Pericardium fibroblast (primary cell): ENCODE results near the gene FBF1. TPM values are rescaled to one million over a fixed set of nuclear protein-coding genes. Genes with fewer than 3 reads are reported as not detected.

Experiments
- total RNA-seq: library from RNA; depleted of rRNA; stranded (reverse); fragments of >200 nt; gene quantifications from 2 replicates; pipeline ENCODE4 v1.2.3, GENCODE V29; 2015

FBF1 gene, protein sequence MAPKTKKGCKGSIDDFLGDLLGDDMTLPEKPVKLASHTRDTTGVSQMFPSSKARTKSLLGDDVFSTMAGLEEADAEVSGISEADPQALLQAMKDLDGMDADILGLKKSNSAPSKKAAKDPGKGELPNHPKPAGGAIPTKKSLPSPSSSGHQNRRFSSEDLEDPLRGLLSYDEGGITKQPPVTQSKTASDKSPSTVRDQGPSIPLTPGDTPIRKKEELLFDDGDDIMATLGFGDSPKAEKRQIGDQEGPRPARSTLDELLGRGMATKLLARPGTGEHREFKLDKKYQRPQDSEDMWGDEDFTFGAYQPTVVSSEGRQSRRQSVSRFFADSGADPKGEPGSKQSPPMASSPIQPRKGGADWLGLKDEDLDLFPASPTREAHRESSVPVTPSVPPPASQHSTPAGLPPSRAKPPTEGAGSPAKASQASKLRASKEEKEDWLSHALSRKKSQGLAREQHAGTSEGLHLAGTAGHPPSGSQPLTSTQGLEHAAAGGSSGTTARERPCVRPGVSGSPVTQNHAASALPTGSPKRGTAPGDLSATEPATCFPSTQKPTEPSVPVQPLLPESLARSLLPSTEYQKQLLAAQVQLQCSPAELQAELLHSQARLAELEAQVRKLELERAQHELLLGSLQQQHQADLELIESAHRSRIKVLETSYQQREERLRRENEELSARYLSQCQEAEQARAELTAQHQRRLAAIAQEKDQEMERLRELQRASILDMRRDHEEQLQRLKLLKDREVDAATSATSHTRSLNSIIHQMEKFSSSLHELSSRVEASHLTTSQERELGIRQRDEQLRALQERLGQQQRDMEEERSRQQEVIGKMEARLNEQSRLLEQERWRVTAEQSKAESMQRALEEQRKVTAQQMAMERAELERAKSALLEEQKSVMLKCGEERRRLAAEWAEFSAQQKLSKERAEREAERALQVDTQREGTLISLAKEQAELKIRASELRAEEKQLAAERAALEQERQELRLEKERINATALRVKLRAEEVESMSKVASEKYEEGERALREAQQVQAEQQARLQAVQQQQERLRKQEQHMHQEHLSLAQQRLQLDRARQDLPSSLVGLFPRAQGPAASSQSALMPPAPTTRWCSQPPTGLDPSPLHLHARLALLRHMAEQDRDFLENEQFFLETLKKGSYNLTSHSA
- total RNA-seq, result 4.9 and 6.8 TPM in 2 replicates

DNA sequence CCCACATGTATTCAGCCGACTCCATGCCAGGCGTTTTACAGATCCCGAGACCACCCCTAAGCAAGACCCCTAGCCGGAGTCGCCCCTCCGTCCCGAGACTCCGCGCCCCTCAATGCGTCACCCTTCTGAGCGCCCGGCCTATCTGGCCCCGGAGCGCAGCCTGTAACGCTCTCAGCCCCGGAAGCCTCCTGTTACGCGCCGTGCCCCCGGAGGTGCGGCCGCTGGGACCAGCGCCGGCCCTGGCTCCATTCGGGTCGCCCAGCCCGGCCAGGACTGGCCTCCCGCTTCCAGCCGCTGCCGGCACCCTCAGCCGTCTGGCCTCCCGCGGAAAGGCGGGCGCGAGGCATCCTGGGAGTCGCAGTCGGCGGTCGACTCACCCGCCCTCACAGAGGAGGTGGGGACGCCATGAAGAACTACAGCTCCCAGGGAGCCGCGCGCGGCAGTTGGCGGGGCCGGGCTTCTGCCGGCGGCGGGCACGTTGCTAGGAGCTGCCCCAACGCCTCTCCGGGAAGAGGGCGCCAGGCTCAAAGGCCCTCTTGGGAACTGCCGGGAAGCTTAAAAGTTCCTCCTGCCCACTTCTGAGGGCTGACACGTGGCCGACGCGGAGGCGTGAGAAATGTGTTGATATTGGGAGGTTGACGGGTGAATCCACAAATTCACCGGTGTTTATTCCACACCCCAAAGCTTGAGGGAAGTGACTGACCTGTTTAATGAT is at the start of gene FBF1:
TSS of gene FBF1 (minus strand) at position 316 of the 715 bp plus-strand sequence. CDS start 2,893 bp downstream, outside the sequence.

DNA sequence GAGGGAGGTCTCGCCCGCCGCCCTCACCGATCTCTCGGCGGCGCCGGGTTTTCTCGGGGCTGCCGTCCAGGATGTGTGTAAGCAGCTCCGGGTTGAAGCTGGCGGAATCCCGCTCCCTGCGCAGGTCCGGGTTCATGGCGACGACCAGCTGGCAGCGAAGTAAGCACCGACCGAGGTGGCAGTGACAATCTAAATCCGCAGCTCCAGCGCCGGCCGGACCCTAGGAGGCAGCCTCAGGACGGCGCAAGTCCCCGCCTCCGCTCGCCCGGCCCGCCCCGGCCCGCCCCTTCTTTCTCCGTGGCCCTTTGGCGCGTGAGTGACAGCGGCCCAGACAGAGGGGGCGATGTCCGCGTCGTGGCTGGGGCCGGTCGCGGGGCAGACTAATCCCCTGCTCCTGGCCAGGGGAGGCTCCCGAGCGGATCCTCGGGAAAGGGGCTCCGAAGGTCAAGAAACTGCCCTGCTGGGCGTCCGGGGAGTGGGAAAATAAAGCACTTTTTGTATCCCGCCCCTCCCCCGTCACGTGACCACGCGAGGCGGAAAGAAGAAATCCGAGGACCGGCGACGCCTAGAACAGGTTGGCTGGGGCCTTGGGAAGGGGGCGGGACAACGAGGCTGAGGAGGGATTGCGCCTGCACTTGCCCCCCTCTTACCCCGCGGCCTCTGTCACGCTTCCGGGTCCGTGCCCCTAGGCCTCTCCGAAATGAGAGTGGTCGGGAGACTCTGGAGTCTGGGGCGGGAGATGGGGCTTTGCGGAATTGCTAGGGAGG is 38.3 kb upstream of the FBF1 start, which contains the start of the genes ACOX1 and TEN1:
TSS of gene ACOX1 (minus strand) at position 229 of the 767 bp plus-strand sequence. CDS start at position 136, 93 bp downstream.
TSS of gene TEN1 (plus strand) at position 303 of the 767 bp plus-strand sequence. CDS start 6,953 bp downstream, outside the sequence.

DNA sequence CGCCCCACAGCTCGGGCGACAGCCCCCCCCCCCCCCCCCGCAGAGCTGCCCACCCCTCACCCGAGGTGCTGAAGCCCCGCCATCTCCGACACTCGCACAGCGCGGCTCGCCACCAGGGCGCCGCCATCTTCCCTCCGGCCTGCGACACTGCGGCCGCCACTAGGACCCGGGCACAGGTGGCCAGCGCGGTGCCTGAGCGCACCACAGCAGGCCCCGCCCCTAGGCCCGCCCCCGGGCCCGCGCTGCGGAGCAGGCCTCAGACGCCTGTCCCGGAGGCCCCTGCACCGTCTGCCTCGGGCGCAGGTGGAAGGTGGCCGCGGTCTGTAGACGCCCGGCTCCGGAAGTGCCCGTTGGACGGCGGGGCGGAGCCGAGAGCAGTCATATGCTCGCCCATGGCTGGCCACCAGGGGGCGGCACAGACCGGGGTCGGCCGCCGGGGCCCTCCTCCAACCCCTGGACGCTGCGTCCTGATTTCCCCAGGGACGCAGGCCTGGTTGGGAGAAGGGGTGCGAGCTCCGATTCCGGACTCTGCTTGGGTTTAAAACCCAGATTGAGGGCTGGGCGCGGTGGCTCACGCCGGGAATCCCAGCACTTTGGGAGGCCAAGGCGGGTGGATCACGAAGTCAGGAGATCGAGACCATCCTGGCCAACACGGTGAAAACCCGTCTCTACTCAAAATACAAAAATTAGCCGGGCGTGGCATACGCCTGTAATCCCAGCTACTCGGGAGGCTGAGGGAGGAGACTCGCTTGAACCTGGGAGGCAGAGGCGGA is 35.9 kb downstream of the FBF1 start, which contains the start of gene MRPL38:
TSS of gene MRPL38 (minus strand) at position 136 of the 773 bp plus-strand sequence. CDS start at position 127, 9 bp downstream.

DNA sequence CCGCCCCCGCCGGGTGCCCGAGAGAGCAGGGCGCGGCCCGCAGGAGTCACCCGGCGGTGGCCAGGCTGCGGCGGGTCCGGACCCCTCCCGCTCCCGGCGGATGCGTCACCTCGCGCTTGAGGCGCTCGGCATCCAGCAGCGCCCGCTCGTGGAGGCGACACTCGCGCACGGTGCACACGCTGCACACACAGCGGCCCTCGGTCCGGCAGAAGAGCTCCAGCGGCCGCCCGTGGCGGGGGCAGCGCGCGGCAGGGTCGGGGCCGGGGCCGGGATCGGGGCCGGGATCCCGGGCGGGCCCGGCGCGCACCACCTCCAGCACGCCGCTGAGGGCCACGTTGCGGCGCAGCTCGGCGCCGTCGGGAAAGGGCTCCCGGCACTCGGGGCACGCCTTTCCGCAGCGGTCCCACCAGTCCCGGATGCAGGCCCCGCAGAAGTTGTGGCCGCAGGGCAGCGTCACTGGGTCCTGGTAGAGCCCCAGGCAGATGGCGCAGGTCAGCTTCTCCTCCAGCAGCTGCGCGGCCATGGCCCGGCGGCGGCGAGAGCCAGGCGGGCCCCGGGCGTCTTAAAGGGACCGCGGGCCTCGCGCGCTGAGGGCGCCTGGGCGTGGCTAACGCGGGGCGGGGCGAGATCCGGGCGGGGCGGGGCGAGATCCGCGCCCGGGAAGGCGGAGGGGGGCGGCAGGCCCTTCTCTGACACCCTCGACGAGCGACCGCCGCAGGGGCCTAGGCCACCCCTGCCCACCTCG is 44.3 kb downstream of the FBF1 start, which contains the start of gene TRIM65:
TSS of gene TRIM65 (minus strand) at position 537 of the 745 bp plus-strand sequence. CDS start at position 523, 14 bp downstream.

DNA sequence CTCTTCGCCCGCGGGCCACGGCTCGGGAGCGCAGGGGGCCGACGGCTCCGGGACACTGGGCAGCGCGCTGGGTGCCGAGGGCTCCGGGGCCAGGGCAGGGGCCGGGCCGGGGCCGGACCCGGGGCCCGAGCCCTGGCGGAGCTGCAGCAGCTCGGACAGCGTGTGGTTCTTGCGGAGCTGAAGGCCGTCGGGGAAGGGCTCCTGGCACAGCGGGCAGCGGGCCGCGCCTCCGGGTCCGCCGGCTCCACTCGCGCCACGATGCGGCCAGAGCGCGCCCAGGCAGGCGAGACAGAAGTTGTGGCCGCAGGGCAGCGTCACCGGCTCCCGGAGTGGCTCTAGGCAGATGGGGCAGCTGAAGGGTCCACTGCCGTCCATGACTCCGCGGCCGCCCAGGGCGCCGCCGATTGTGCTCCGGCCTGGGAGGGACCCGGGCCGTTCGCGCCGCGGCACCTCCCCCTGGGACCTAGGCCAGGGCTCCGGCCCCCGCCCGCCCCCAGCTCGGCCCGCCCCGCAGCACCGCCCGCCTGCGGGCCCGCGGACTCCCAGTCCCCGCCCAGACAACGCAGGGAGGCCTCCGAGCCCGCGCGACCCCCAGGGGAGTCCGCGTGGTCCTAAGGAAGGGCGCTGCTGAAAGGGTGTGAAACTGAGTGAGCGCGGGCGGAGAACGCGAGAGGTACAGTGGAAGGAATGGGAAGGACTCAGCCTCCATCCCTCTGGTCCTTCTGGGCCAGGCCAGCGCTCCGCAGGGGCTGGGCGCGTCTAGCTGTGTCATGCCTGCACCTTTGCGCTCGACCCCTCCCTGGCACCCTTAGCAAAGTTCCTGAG is 62.5 kb downstream of the FBF1 start, which contains the start of gene TRIM47:
TSS of gene TRIM47 (minus strand) at position 408 of the 825 bp plus-strand sequence. CDS start at position 375, 33 bp downstream.

Other genes starting within 250 kb of the FBF1 start
- gene ITGB4, start 219.6 kb downstream of the FBF1 start, total RNA-seq, result 0.17 and 1.4 TPM in 2 replicates
- 46.3 and 48.2 TPM in 2 replicates for gene GALK1, start 175.8 kb downstream of the FBF1 start, total RNA-seq
- gene UNK, start 156.2 kb downstream of the FBF1 start, total RNA-seq, result 10.3 and 17.0 TPM in 2 replicates
- 0.70 and 1.6 TPM in 2 replicates for gene UNC13D, start 96.6 kb downstream of the FBF1 start, total RNA-seq
- gene WBP2, start 85.7 kb downstream of the FBF1 start, total RNA-seq, result 51.3 and 60.2 TPM in 2 replicates
- gene TRIM47, start 62.5 kb downstream of the FBF1 start, total RNA-seq, result 25.0 and 34.0 TPM in 2 replicates
- gene TRIM65, start 44.1 kb downstream of the FBF1 start, total RNA-seq, result 21.9 and 37.7 TPM in 2 replicates
- gene MRPL38, start 36.2 kb downstream of the FBF1 start, total RNA-seq, result 16.5 and 20.1 TPM in 2 replicates
- gene ACOX1, start 38.1 kb upstream of the FBF1 start, total RNA-seq, result 19.1 and 24.3 TPM in 2 replicates
- gene TEN1, start 38.2 kb upstream of the FBF1 start, total RNA-seq, result 14.7 and 37.5 TPM in 2 replicates
- gene CDK3, start 59.8 kb upstream of the FBF1 start, total RNA-seq, result 0.77 and 2.7 TPM in 2 replicates
- gene EVPL, start 86.3 kb upstream of the FBF1 start, total RNA-seq, result not detected in 2 replicates
- 16.7 and 24.9 TPM in 2 replicates for gene SRP68, start 131.5 kb upstream of the FBF1 start, total RNA-seq
- gene GALR2, start 133.7 kb upstream of the FBF1 start, total RNA-seq, result not detected in 2 replicates
- gene ZACN, start 138.1 kb upstream of the FBF1 start, total RNA-seq, result not detected in 2 replicates
- 48.9 and 49.9 TPM in 2 replicates for gene EXOC7, start 162.7 kb upstream of the FBF1 start, total RNA-seq
- gene FOXJ1, start 200.2 kb upstream of the FBF1 start, total RNA-seq, result not detected in 2 replicates